ENCODE data around the gene C2.

- no peak for TF ChIP-seq CTCF (IDR thresholded peaks at IDR 0.05; ENCODE audit: low read depth, low read length)
- TF ChIP-seq POLR2A (IDR thresholded peaks at IDR 0.05; ENCODE audit: extremely low read depth, insufficient read length): no peak
- no peak for TF ChIP-seq MYC (IDR thresholded peaks at IDR 0.05; ENCODE audit: low read depth, low read length)
These were observed 3.4 kb downstream of the C2 start for GRCh38 chr6:31930962-31931361.
